Measurements from ENCODE around the gene ERG28.

ERG28 gene

DNA sequence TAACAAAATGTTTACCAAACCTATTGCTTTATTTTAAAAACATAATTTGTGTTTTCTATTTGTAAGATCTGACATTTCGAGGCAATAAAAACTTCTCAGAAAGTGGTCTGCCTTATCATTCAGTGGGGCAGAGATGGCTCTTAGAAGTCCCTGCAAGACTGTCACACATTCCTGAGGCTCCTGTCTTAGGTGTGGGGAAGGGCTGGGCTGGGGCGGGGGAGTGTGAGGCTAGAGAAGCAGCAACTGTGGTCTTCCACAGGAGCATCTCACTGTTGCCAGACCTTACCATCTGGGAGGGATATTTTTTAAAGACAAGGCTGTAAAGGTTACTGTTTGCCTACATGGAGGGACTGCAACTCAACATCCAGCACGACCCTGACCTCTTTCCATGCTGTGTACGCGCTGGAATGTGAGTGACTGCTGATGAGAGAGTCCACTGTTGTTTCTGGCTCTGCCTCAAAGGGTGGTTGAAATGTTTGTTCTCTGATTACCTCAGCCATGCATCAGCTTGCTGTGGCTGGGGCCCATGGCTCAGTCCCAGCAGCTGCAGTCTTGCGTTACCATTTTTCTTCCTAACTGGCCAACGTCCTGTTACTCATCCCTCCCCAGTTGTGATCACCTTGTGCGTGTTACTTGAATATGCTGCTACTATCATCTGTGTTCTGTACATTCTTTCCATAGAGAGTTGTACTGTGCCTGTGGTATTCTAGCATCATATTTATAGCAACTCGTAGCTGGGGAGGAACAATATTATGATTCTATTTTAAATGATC lies 12.4 kb downstream of the ERG28 start:
- H3K4me3 ChIP-seq (ENCODE audit: insufficient read depth, low read depth, low read length, poor library complexity, severe bottlenecking) = no peak overlapping the region
- no peaks in the 10 kb centered on the region for H3K27me3 ChIP-seq (replicated peaks; ENCODE audit: control insufficient read depth, insufficient read depth, low read length, poor library complexity, severe bottlenecking)
- H3K36me3 ChIP-seq (ENCODE audit: control insufficient read depth, insufficient read depth, low read length) = peaks cover 45% of the 10 kb centered on the region
- no peaks in the 10 kb centered on the region for H3K9me3 ChIP-seq (ENCODE audit: control insufficient read depth, low read length)
- no peak overlapping the region for H3K27ac ChIP-seq (ENCODE audit: insufficient read depth, low read length, poor library complexity, severe bottlenecking)
- DNase-seq = no peak
- H3K4me1 ChIP-seq (ENCODE audit: control insufficient read depth, insufficient read depth, low read length, poor library complexity, severe bottlenecking) = no peaks in the 10 kb centered on the region

DNA sequence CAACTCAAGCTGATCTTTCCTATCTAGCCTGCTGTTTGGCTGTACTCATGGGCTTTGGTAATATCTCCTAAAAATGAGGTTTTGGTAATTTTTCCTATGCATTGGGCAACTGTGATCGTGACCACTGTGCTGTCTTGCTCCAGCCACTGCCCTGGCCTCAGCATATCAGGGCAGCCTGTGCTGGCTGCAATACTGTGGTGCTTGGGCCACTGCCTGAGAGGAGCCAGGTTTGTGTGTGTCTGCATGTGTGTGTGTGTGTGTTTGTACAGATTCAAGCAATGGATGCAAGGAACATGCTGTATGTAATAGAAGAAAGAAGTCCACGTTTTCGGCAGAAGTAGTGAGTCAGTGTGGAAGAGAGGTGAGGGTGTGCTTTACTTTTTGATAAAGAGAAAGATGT lies 13.0 kb downstream of the ERG28 start:
- no peaks in the 10 kb centered on the region for H3K4me1 ChIP-seq (ENCODE audit: control insufficient read depth, insufficient read depth, low read length, poor library complexity, severe bottlenecking)
- H3K9me3 ChIP-seq (ENCODE audit: control insufficient read depth, low read length) = no peaks in the 10 kb centered on the region
- no peak overlapping the region for H3K27ac ChIP-seq (ENCODE audit: insufficient read depth, low read length, poor library complexity, severe bottlenecking)
- H3K4me3 ChIP-seq (ENCODE audit: insufficient read depth, low read depth, low read length, poor library complexity, severe bottlenecking) = no peak overlapping the region
- peaks cover 45% of the 10 kb centered on the region for H3K36me3 ChIP-seq (ENCODE audit: control insufficient read depth, insufficient read depth, low read length)
- no peaks in the 10 kb centered on the region for H3K27me3 ChIP-seq (replicated peaks; ENCODE audit: control insufficient read depth, insufficient read depth, low read length, poor library complexity, severe bottlenecking)
- no peak for DNase-seq

DNA sequence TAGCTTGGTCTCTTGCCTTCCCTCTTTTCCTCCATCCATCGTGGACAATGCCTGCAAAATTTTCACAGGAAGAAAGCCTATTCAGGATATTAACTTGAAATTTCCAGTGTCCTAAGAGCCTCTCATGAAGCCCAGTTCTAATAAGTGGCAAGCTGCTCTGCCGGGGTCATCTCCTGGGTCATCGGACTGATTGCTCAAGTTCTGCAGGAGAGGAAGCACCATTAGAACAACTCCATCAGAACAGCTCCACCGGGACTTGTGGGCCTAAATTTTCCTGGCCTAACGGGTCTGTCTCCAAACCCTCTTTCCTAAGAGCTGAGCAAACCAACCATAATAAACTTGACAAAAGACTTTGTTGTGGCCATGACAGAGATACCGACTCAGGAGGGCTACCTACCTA lies 13.9 kb downstream of the ERG28 start:
- no peaks in the 10 kb centered on the region for H3K4me1 ChIP-seq (ENCODE audit: control insufficient read depth, insufficient read depth, low read length, poor library complexity, severe bottlenecking)
- no peak for DNase-seq
- no peaks in the 10 kb centered on the region for H3K9me3 ChIP-seq (ENCODE audit: control insufficient read depth, low read length)
- no peaks in the 10 kb centered on the region for H3K27me3 ChIP-seq (replicated peaks; ENCODE audit: control insufficient read depth, insufficient read depth, low read length, poor library complexity, severe bottlenecking)
- H3K36me3 ChIP-seq (ENCODE audit: control insufficient read depth, insufficient read depth, low read length) = peaks cover 41% of the 10 kb centered on the region
- H3K27ac ChIP-seq (ENCODE audit: insufficient read depth, low read length, poor library complexity, severe bottlenecking) = no peak overlapping the region
- no peak overlapping the region for H3K4me3 ChIP-seq (ENCODE audit: insufficient read depth, low read depth, low read length, poor library complexity, severe bottlenecking)

DNA sequence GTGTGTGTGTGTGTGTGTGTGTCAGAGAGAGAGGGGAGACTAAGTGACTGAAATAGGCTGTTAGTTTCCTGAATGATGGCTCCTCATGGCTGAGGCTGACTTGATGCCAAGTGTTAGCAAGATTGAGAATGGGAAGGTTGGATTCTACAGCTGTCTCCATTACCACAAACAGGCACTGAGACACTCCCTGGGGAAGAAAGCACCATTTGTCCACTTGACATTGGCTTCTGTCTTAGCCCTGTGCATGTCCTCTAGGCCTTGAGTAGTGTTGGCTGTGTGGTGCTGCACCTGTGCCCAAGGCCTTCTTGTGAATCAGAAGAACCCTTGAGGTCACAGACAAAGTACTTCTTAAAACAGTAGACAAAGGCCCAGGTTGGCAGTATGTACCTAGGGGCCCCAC lies 15.6 kb downstream of the ERG28 start:
- Histone ChIP-seq H3K27me3 (replicated peaks; ENCODE audit: control insufficient read depth, insufficient read depth, low read length, poor library complexity, severe bottlenecking) (no peaks in the 10 kb centered on the region), H3K9me3 (ENCODE audit: control insufficient read depth, low read length) (no peaks in the 10 kb centered on the region), H3K27ac (ENCODE audit: insufficient read depth, low read length, poor library complexity, severe bottlenecking) (no peak overlapping the region), H3K36me3 (ENCODE audit: control insufficient read depth, insufficient read depth, low read length) (peaks cover 26% of the 10 kb centered on the region), H3K4me3 (ENCODE audit: insufficient read depth, low read depth, low read length, poor library complexity, severe bottlenecking) (no peak overlapping the region), H3K4me1 (ENCODE audit: control insufficient read depth, insufficient read depth, low read length, poor library complexity, severe bottlenecking) (no peaks in the 10 kb centered on the region)
- DNase-seq = no peak

DNA sequence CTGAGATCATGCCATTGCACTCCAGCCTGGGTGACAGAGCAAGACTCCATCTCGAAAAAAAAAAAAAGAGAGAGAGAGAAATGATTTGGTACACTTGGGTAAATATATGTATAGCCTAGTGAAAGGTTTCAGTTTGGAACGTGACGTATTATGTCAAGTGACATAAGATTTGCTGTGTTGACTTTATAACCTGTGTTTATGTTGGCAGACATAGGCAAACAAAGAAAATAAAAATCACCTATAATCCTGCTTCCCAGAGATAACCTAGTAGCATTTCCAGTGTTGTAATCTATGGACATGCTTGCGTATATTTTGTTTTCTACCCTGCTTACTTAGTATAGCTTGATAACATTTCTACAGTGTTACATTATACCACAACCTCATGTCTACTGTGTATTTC lies 16.7 kb downstream of the ERG28 start:
- no peak for DNase-seq
- H3K36me3 ChIP-seq (ENCODE audit: control insufficient read depth, insufficient read depth, low read length) = peaks cover 16% of the 10 kb centered on the region
- H3K9me3 ChIP-seq (ENCODE audit: control insufficient read depth, low read length) = no peaks in the 10 kb centered on the region
- no peak overlapping the region for H3K27ac ChIP-seq (ENCODE audit: insufficient read depth, low read length, poor library complexity, severe bottlenecking)
- no peak overlapping the region for H3K4me3 ChIP-seq (ENCODE audit: insufficient read depth, low read depth, low read length, poor library complexity, severe bottlenecking)
- no peaks in the 10 kb centered on the region for H3K27me3 ChIP-seq (replicated peaks; ENCODE audit: control insufficient read depth, insufficient read depth, low read length, poor library complexity, severe bottlenecking)
- no peaks in the 10 kb centered on the region for H3K4me1 ChIP-seq (ENCODE audit: control insufficient read depth, insufficient read depth, low read length, poor library complexity, severe bottlenecking)

DNA sequence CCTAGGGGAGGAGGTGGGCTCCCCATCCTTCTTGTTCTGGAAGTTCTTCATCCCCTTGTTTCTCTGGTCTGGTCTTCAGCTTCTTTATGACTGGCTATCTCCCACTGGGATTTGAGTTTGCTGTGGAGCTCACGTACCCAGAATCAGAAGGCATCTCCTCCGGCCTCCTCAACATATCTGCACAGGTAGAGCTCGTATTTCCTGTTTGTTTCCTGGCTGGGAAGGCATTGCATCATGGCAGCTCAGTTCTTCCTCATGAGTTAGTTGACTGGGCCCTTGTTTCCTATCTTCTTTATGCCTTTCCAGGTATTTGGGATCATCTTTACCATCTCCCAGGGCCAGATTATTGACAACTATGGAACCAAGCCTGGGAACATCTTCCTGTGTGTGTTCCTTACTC lies 19.8 kb downstream of the ERG28 start:
- H3K36me3 ChIP-seq (ENCODE audit: control insufficient read depth, insufficient read depth, low read length) = no peaks in the 10 kb centered on the region
- H3K4me1 ChIP-seq (ENCODE audit: control insufficient read depth, insufficient read depth, low read length, poor library complexity, severe bottlenecking) = no peaks in the 10 kb centered on the region
- no peaks in the 10 kb centered on the region for H3K9me3 ChIP-seq (ENCODE audit: control insufficient read depth, low read length)
- DNase-seq = no peak
- no peaks in the 10 kb centered on the region for H3K27me3 ChIP-seq (replicated peaks; ENCODE audit: control insufficient read depth, insufficient read depth, low read length, poor library complexity, severe bottlenecking)
- no peak overlapping the region for H3K27ac ChIP-seq (ENCODE audit: insufficient read depth, low read length, poor library complexity, severe bottlenecking)
- no peak overlapping the region for H3K4me3 ChIP-seq (ENCODE audit: insufficient read depth, low read depth, low read length, poor library complexity, severe bottlenecking)

DNA sequence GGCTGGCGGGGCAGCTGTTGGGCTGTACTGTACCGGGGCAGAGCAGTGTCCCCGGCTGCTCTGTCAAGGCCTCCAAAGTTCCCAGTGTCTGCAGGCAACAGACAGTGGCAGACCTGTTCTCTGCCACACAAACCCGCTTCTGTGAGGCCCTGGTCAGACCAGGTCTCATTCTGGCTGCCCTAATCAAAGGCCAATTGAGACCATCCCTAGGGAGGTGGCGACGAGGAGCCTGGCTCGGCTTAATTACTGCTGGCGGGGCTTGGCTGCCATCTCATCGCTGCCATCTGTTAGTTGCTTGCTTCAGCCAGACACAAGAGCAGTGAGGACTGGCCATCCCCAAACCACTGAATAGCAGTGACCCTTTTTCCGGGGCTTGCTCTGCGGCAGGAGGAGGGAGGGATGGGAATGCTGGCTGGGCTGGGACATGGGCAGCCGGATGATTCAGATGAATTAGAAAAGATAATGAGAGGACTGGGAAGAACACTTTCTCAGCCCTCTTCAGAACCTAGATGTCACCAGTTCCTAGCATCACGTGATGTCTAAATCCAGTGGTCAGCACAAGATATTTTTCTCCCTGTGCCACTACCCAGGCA lies 24.5 kb downstream of the ERG28 start:
- Histone ChIP-seq H3K4me1 (ENCODE audit: control insufficient read depth, insufficient read depth, low read length, poor library complexity, severe bottlenecking) (no peaks in the 10 kb centered on the region), H3K36me3 (ENCODE audit: control insufficient read depth, insufficient read depth, low read length) (no peaks in the 10 kb centered on the region), H3K27me3 (replicated peaks; ENCODE audit: control insufficient read depth, insufficient read depth, low read length, poor library complexity, severe bottlenecking) (no peaks in the 10 kb centered on the region), H3K9me3 (ENCODE audit: control insufficient read depth, low read length) (no peaks in the 10 kb centered on the region), H3K27ac (ENCODE audit: insufficient read depth, low read length, poor library complexity, severe bottlenecking) (no peak overlapping the region), H3K4me3 (ENCODE audit: insufficient read depth, low read depth, low read length, poor library complexity, severe bottlenecking) (no peak overlapping the region)
- no peak for DNase-seq

DNA sequence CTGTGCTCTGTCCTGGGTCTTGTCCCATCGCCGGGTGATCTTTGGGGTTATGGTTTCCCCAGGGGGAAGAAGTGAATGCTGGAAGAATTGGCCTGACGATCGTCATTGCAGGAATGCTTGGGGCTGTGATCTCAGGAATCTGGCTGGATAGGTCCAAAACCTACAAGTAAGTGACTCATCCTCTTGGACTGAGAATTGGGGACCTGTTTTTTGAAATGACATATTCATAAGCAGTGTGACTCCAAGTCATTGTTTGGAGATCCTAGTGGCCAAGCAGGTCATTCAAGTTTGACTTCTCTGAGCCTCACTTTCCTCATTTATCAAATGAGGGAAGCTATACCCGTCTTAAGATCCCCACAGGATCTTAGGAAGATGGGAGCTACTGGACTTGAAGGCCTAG lies 25.8 kb downstream of the ERG28 start:
- H3K36me3 ChIP-seq (ENCODE audit: control insufficient read depth, insufficient read depth, low read length) = no peaks in the 10 kb centered on the region
- no peaks in the 10 kb centered on the region for H3K9me3 ChIP-seq (ENCODE audit: control insufficient read depth, low read length)
- H3K4me1 ChIP-seq (ENCODE audit: control insufficient read depth, insufficient read depth, low read length, poor library complexity, severe bottlenecking) = no peaks in the 10 kb centered on the region
- H3K27ac ChIP-seq (ENCODE audit: insufficient read depth, low read length, poor library complexity, severe bottlenecking) = no peak overlapping the region
- no peak for DNase-seq
- H3K4me3 ChIP-seq (ENCODE audit: insufficient read depth, low read depth, low read length, poor library complexity, severe bottlenecking) = no peak overlapping the region
- no peaks in the 10 kb centered on the region for H3K27me3 ChIP-seq (replicated peaks; ENCODE audit: control insufficient read depth, insufficient read depth, low read length, poor library complexity, severe bottlenecking)

DNA sequence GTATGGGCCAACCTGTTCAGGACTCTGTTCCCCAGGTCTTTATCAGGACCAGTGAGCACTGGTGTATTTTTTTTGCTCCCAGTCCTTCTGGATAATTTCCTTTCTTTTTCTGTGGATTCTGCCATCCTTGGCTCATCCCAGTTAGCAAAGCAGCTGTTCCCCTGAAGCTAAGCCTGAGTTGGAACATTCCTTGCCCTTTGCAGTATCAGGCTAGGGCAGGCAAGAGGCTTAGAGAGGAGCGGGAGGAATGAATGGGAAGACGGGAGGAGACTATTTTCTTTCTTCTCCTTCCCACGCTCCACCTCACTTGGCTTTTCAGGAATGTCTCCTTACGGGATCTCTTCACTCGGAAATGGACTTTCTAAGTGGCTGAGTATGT lies 29.2 kb downstream of the ERG28 start:
- H3K27me3 ChIP-seq (replicated peaks; ENCODE audit: control insufficient read depth, insufficient read depth, low read length, poor library complexity, severe bottlenecking) = no peaks in the 10 kb centered on the region
- no peaks in the 10 kb centered on the region for H3K4me1 ChIP-seq (ENCODE audit: control insufficient read depth, insufficient read depth, low read length, poor library complexity, severe bottlenecking)
- no peak for DNase-seq
- H3K36me3 ChIP-seq (ENCODE audit: control insufficient read depth, insufficient read depth, low read length) = no peaks in the 10 kb centered on the region
- H3K27ac ChIP-seq (ENCODE audit: insufficient read depth, low read length, poor library complexity, severe bottlenecking) = no peak overlapping the region
- H3K9me3 ChIP-seq (ENCODE audit: control insufficient read depth, low read length) = no peaks in the 10 kb centered on the region
- no peak overlapping the region for H3K4me3 ChIP-seq (ENCODE audit: insufficient read depth, low read depth, low read length, poor library complexity, severe bottlenecking)

DNA sequence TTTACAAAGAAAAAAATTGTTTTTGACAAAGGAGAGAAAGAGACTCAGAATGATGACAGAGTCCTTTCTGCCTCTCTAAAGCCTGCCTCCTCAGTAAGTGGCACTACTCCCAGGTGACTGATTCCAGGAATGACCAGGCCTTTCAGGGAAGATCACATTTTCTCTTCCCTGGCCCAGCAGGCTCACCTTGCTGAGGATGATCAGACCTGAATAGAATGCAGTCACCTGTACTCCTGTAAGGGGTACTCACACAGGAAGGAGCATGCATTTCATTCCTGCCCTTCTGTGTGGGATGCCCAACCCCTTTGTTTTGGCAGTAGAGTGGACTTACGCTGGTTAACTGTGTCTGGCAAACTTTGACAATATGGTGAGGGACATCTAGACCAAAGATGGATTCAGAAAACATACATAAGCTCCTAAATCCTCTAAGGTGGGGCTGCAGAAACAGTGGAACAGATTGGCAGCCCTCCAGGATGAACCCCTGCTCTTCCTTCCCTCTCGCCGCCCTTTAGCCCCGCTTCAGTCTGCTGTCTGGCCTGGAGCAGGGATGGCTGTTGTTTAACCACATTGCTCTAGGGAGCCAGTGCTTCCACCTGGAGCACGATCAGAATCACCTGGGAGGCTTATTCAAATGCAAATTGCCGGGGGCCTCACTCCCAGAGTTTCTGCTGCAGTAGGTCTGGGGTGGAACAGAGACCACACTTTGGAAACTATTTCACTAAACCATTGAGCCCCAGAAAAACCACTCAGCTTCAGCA lies 29.8 kb downstream of the ERG28 start:
- no peak for DNase-seq
- H3K4me1 ChIP-seq (ENCODE audit: control insufficient read depth, insufficient read depth, low read length, poor library complexity, severe bottlenecking) = no peaks in the 10 kb centered on the region
- no peak overlapping the region for H3K4me3 ChIP-seq (ENCODE audit: insufficient read depth, low read depth, low read length, poor library complexity, severe bottlenecking)
- H3K27me3 ChIP-seq (replicated peaks; ENCODE audit: control insufficient read depth, insufficient read depth, low read length, poor library complexity, severe bottlenecking) = no peaks in the 10 kb centered on the region
- H3K9me3 ChIP-seq (ENCODE audit: control insufficient read depth, low read length) = no peaks in the 10 kb centered on the region
- no peak overlapping the region for H3K27ac ChIP-seq (ENCODE audit: insufficient read depth, low read length, poor library complexity, severe bottlenecking)
- H3K36me3 ChIP-seq (ENCODE audit: control insufficient read depth, insufficient read depth, low read length) = no peaks in the 10 kb centered on the region

Data from effector memory CD4-positive, alpha-beta T cell (primary cell).